ENCODE measurements around the gene USP19.

DNA sequence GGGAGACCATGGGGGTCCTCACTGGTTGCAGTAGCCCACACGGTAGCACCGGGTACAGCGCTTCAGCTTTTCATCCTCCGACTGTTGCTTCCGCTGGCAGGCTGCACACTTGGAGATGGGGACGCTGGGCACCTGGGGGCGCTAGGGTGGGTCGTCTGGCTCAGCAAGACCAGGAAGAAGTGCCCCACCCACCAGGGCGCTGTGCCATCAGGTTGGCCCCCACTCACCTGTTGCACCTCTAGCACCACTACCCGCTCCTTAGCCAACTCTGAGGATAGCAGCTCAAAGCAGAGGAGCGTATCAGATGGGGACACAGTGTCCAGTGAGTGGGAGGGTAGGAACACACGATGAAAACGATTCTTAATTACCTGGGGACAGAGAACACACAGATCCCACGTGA, 8.4 kb downstream of the USP19 start:
- TF ChIP-seq, protein P1, sequence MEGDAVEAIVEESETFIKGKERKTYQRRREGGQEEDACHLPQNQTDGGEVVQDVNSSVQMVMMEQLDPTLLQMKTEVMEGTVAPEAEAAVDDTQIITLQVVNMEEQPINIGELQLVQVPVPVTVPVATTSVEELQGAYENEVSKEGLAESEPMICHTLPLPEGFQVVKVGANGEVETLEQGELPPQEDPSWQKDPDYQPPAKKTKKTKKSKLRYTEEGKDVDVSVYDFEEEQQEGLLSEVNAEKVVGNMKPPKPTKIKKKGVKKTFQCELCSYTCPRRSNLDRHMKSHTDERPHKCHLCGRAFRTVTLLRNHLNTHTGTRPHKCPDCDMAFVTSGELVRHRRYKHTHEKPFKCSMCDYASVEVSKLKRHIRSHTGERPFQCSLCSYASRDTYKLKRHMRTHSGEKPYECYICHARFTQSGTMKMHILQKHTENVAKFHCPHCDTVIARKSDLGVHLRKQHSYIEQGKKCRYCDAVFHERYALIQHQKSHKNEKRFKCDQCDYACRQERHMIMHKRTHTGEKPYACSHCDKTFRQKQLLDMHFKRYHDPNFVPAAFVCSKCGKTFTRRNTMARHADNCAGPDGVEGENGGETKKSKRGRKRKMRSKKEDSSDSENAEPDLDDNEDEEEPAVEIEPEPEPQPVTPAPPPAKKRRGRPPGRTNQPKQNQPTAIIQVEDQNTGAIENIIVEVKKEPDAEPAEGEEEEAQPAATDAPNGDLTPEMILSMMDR (IDR thresholded peaks at IDR 0.05) = no peak
- no peak for TF ChIP-seq EP300 (IDR thresholded peaks at IDR 0.05)
- no peak for TF ChIP-seq POLR2A (IDR thresholded peaks at IDR 0.05)

Data from gastroesophageal sphincter (tissue), 3 donors.